ENCODE data around the gene UGT1A9. TPM values are rescaled to one million over a fixed set of nuclear protein-coding genes. Genes with fewer than 3 reads are reported as not detected.

Gene UGT1A9
- total RNA-seq, 1 donor from 2014 or later = not detected

DNA sequence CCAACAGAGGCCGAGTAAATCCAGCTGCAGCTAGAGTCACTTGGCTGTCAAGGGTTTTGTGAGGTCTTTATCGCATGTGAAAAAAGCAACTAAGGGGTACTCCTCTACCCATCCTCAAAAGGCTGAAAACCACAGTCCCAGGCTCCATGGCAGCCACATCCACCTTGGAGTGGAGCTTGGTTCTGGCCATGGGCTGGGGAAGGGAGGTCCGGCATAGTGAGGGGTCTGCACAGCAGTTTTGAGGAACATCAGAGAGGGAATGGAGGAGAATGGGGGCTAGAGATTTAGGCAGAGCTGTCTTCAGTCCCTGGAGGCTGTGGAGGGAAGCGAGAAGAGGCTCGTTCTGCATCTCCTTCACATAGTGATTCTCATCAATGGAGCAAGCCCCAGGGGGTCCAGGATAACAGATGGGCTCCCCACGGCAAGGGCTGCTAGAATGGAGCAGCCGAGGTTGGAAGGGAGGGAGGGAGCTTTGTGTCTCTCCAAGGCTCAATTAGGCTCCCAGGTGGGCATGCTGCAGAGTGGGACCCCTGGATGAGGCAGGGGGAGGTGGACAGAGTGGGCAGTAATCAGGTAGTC, 127.5 kb downstream of the UGT1A9 start:
- DNase-seq = no peak

DNA sequence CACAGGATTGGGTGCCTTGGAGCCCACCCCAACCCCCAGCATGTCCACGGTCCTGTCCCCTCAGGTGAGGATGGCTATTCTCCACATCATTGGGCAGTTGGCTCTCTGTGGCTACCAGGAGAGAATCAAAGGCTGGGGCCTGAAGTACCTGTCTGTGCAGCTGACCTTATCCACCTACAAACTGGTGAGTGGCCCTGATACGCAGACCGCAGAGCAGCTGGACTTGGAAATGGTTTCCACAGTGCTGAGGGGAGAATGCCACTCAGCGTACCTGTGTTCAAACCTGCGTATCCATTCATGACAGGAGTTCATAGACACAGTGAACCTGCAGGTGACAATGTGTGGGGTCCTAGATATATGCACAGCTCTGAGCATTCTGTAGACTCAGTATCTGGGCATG, 128.0 kb downstream of the UGT1A9 start:
- DNase-seq = no peak

DNA sequence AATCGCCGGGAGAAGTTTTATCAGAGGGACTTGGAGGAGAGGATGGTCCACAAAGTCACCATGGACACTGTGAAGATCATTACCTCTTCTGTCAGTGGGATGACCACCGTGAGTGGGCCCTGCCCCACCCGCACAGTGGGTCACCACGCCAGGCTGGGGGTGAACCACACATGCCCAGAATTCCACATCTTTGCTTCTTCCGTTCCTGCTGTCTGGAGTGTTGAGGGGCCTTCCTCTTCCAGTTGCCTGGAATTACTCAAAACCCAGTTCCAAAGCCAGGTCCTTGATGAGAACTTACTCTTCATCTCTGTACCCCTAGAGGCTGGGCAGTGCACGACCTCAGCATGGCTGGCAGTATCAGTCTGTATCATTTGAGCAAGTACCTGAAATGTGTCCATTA, 128.5 kb downstream of the UGT1A9 start:
- DNase-seq = no peak

DNA sequence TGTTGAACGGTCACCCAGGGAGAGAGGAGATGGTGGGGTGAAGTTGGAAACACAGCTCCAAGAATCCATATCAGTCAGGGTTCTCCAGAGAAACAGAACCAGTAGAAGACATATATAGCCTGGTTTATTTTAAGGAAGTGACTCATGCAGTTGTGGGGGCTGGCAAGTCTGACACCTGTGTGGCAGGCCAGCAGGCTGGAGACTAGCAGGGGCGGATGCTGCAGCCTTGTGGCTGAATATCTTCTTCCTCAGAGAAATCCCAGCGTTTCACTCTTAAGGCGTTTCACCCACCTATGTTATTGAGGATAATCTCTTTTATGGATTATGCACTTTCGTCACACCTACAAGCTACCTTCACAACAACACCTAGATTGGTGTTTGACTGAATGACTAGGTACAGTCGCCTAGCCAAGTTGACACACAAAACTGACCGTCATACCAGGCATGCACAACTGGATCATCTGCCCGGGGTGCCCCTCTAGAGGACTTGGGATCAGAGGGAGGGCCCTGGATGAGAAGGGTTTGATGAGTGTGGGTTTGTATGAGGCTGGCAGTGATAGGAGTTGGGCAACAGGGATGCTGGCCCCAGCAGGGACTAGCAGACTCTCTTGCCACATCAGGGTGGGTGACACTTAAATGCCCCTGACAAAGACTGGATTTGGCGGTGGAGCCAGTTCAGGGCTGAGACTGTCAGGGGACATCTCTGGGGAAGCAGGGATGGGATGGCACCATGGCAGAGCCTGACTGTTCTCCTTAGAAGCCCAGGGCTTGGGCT, 129.8 kb downstream of the UGT1A9 start:
- no peak for DNase-seq

DNA sequence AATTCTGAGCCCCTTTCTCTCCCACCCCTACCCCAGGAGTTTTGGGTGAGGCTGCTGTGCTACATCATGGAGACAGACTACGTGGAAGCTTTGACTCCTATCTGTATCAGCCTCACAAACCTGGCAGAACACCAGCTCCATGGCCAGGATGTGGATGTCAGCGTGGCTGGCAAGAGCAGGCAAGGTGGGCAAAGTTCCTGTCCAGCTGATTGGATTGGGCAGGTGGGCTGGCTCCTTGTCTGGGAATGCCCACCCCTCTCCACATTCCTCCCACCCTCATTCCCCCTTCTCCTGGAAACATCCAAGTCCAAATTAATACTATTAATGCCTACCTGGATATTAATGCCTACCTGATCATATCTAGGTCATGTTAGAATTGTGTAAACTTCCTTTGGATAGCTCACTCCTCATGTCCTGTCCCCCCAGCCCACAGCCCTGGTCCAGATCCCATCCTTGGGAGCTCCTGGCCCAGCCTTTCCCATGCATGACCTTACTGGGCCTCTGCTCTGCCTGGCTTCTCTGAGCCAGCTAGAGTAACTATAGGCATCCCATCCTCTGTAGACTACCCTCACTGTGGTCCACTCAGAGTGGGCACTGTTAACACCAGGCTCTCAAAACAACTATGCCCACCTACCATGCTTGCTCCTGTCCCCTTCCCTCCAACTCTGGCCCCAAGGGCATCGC, 130.6 kb downstream of the UGT1A9 start:
- DNase-seq = no peak

DNA sequence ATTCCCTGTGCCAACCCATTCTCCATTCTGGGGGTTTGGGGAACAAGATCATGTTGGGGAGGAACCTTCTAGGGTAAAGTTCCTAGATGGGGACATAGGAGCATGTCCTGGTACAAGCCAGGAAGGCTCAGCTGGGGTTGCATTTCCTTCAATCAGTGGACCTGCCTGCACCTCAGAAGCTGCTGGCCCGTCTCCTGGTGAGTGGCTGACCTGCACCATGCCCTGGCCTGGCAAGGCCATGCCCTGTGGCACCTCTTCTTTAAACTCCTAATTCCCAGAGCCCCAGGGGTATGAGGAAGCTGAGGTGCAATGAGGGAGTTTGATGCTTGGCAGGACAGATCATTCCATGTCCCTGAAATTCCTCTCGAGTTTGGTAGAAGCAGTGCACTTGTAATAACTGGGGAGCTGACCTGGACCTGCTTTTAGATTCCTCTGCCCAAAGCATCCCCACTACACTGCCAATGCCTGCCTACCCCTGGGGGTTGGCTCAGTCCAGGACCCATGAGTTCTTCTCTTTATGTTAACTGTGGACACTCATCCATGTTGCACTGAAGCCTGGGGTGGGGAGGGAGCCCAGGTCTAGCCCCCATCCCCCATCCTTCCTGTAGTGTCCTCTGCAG, 131.7 kb downstream of the UGT1A9 start:
- DNase-seq = no peak

DNA sequence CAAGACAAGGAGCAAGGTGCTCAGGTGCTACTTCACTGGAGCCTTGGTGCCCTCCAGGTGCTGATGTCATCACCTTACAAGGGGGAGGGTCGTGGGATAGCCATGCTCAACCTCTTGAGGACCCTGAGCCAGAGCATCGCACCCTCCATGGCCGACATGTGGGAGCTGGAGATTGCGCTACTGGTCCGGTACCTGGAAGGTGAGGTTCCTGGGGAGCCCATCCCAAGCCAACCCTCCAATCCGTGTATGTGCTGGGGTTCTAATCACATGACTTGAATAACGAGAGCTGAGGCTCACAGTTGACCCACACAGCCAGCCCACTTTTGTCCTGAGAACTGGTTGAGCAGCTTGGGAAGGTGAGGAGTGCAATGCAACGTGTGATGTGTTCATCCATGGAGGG, 132.3 kb downstream of the UGT1A9 start:
- DNase-seq = no peak

DNA sequence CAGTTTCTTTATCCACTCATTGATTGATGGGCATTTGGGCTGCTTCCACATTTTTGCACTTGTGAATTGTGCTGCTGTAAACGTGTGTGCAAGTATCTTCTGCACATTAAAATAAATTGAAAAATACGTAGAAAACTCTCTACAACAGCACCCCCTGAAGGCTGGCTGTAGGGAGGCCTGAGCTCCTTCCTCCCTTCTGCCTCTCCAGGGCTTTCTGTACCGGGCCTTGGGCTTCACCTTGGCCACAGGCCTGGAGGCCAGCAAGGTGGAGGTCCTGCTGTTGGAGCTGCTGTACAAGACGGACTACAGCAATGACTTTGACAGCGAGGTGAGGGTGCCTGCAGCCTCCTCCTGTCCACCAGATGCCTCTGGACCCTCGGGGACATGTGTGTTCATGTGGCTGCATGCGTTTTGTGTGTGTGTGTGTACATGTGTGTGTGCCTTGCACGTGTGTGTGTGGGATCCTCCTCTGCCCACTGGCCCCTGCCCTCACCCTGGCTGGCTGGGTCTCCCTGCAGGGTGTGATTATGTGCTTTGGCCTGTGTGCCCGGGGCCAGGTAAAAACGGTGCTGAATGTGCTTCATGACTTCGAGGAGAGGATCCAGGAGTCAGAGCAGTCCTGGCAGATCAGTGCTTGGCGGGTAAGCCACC, 135.6 kb downstream of the UGT1A9 start:
- no peak for DNase-seq

DNA sequence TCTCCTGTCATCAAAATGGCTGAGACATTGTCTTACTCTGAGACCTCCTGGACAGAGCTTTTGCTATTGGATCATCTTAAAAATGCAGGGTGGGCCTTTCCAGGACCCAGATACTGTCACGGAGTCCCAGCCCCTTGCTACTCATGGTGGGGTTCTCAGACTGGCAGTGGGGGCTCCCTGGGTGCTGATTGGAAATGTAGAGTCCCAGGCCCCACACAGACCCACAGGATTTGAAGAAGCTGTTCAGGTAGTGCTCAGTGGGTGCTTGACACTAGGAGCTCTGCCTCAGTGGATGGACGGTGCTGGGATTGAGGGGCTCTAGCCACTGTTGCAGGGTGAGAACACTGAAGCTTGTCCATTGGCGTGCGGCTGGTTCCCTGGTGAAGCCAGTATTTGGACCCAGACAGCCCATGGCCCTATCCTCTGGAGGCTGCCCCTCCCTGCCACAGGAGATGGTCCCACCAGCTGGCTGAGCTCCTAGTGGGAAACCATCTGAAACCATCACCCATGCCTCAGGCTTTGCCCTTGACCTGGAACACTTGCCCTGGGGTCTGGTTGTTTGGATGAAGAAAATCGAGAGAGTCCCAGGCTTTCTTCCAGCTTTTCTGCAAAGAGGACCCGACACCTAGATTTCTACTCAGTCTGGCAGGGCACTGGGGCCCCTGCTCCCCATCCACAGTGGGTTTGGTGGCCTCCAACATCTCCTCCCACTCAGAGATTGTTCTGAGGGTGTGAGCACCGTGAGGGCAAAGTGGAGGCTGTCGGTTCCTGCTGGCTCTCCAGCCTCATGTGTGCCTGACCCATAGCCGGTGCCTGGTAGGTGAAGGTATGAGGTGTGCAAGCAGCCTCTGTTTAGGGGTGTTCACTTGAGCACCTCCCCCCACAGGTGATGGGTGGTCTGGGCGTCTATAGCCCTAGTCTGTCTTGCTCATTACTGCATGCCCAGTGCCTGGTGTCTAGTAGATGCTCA, 136.6 kb downstream of the UGT1A9 start:
- DNase-seq = no peak

DNA sequence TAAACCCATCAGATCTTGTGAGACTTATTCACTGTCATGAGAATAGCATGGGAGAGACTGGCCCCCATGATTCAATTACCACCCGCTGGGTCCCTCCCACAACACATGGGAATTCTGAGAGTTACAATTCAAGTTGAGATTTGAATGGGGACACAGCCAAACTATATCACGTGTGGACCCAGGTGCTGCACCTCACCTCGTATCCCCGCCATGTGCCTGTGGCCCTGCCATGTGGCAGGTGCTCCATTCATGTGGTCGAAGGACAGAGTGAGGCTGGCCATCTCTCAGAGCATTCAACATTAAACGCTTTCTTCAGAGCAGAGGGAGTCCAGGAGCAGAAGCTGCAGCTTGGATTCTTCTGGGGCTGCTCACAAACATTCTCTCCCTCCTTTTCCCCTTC, 138.7 kb downstream of the UGT1A9 start:
- no peak for DNase-seq

DNA sequence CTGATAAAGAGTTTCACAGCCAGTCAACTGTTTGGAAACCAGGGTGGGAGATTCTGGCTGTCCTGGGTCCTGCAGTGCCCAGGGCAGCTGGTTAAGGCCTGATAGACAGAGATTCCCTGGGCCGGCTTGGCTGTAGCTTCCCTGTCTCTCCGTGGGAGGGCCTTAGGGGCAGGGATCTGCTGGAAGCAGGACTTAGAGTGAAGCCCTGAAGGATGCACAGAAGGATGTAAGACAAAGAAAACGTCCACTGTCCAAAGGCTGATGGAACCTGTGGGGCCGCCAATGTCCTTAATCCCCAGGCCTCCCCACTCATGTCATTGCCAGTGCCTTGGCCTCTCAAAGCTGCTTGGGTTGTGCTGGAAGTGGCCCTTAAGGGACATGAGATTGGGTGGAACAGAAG, 139.4 kb downstream of the UGT1A9 start:
- DNase-seq = no peak

DNA sequence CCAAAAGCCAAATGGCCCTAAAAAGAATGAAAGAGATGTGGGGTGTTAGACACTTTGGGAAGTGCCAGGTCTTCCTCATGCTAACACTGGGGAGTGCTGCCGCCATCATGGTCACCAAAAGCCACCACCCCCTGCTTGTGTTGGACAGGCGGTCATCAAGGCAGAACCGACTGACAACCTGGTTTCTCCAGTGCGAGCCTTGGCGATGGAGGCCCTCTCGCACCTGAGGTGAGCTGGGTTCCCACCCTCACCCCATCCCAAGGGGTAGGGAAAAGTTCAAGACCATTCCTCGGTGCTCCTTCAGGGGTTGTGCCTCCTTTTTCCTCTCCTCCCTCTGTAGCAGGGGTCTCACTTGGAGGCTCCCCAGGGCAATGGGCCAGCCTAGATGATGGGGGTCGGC, 140.0 kb downstream of the UGT1A9 start:
- no peak for DNase-seq

DNA sequence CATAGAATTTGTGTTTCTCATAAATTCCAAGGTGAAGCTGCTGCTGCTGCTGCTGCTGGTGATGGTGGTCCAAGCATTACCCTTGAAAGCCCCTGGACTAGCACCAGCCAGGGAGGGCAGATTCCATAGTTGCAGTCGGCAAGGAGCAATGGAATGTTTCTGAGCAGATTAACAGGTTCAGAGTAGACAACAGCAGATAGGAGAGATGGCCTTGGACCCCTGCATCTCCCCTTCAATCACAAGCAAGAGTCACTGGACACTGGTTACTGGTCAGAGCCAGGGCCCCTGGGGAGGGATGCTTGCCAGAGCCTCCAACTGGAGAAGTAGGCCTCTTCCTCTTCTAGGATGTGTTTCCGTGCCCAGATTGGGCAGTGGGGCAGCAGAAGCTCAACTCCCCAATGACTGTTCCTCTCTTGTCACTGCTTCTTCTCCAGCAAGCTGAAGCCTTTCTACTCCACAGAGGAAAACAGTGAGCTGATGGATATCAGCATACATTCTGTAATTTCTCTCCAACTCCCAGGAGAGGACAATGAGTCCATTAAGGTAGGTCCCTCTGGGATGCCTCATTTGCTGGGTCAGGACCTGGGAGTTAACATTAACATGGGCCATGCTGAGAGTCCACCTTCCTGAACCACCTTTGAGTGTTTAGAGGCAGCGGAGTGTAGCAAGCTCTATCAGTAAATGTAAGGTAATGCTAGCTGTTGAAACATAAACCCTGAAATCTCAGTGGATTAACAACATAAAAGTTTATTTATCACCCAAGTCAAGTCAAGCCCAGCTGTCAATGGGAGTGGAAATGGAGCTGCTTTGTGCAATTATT, 141.7 kb downstream of the UGT1A9 start:
- DNase-seq = no peak

DNA sequence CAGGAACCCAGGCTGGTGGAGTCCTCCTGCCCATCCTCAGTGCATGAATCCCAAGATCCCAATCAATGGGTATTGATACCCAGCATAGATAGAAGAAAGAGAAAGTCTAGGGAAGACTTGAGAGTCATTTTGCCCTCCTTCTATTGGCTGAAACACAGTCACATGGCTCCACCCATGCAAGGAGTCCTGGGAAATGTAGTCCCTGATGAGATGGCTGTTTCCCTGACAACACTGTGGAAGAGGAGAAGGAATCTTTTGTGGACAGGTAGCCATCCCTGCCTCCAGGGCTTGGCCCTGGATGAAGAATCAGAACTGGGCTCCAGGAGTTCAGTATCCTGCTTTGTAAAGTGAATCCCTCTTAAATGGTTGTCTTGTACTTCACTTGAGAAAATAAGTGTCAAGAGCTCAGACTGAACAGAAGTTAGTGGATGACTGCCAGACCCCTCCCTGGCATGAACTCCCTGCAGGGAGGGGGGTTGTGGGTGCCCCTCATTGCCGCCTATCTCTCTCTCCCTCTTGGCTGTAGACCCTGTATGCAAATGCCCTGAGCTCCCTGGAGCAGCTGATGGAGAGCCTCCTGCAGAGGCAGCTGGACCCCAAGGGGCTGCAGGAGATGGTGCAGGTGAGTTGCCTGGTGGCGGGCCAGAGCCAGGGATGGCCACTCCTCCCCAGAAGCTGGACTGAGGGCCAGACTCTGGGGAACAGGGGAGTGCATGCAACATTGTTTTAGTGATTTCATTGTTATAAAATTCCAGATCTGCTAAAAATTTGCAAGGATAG, 142.5 kb downstream of the UGT1A9 start:
- no peak for DNase-seq

DNA sequence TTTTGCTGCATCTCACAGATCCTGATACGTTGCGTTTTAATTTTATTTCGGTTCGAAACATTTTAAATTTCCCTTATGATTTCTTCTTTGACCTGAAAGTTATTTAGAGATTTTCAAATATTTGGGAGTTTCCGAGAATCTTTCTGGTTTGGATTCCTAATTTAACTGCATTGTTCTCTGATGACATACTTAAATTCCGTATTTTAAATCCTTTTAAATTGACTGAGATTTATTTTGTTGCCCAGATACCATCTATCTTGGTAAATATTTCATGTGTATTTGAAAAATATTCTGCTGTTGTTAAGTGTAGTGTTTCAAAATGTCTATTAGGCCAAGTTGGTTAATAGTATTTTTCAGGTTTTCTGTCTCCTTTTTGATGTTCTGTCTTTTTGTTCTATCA, 144.2 kb downstream of the UGT1A9 start:
- DNase-seq = no peak

DNA sequence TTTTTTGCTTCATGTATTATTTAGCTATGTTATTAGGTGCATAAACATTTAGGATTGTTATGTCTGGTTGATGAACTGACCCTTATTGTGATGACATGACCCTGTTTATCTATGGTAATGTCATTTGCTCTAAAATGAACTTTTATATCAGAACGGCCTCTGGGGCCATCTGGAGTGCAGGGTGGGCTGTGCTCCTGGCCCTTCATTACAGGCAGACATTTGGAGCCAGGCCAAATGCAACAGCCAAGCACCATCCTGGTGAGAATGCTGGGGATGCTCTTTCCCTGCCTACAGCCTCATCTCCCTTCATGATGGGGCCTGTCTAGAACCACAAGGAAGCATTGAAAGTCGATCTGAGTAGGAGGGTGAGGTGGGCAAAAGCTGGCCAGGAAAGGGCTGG, 144.6 kb downstream of the UGT1A9 start:
- no peak for DNase-seq

DNA sequence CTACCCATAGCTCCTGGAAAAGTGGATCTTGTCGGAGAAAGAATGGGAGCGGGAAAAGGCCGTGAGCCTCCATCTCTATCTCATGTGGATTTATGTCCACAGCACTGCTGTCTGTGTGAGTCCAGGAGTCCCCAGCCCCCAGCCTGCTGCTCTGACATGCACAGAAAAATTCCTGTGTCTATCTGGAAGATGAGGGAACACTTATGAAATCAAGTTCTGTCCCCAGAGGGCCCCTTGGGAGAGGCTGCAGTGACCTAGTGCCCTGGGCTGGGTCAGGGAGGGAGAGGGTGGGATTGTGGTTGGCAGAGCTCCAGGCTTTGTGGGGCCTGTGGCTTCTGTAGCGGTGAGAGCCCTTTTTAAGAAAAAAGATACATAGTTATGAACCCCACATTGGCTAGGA, 145.1 kb downstream of the UGT1A9 start:
- DNase-seq = no peak

DNA sequence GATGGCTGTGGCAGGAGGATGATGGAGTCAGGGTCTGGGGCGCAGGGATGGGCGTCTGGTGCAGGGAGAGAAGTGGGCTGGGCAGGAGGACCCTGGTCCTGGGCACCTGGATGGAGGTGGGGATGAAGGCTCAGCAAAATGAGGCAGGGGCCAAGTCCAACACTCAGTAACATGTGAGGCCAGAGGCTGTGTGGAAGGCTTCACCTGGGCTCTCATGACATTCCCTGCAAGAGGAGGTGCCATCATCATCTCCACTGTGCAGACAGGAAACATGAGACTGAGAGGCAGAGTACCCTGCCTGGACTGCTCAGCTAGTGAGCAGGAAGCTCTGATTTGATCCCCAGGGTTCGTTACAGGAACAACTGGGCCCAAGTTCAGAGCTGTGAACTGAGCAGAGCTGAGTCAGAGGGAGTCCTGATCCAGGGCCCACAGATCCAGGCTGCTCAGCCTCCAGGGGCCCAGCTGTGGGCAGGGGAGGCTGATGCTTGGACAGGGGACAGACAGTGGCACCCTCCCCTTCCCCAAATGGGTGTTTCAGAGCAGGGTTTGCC, 145.7 kb downstream of the UGT1A9 start:
- DNase-seq = no peak

DNA sequence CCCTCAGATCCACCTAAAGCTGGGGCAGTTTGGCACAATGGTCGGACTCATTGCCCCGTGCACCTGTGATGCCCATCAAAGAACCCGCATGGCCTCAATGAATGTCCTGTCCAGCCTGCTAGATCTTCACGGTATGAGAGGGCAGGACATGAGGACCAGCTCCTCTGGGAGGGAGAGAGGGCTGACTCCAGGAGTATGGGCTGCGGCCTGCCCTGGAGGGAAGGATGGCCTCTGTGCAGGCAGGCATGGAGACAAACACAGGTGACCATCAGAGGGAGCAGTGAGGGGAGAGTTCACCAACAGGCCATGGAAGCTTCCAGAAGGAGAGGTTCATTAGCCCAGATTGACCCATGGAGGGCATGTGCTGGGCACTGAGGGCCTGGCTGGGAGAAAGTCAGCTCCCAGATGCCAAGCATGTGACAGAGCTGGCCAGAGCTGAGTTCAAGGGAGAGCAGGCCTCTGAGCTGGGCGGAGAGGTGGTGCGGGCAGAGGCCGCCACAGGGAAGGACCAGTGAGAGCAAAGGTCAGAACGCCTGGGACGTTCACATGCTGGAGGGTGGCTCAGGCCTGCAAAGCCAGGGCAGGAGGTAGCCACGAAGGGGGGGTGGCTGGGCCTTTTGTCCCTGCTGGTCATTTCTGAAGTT, 146.4 kb downstream of the UGT1A9 start:
- DNase-seq = no peak
